ENCODE data around the gene TANK.

Gene TANK

GRCh38 chr2:161199912-161200701 lies 39.9 kb downstream of the TANK start:
- Histone ChIP-seq H4K20me1 (ENCODE audit: insufficient read depth, low read length) (0 out of 2 replicates have a peak, but pooled peaks cover 2% of the 10 kb centered on the region), H3K4me1 (ENCODE audit: insufficient read depth, low read length) (no peaks in the 10 kb centered on the region), H3K79me2 (ENCODE audit: insufficient read depth, low read length) (peaks cover 9% of the 10 kb centered on the region), H2AFZ (ENCODE audit: low read depth, low read length) (no peak overlapping the region), H3K4me3 (ENCODE audit: low read depth in 1 of 2, low read length in 2 of 2) (no peak overlapping the region), H3K9me3 (ENCODE audit: insufficient read depth, low read length, severe bottlenecking) (no peaks in the 10 kb centered on the region), H3K4me2 (ENCODE audit: insufficient read depth, low read length) (no peak overlapping the region), H3K9ac (ENCODE audit: low read depth, low read length) (no peak overlapping the region), H3K27me3 (ENCODE audit: insufficient read depth, low read length, poor library complexity) (no peaks in the 10 kb centered on the region), H3K36me3 (ENCODE audit: insufficient read depth, low read length) (peaks cover 40% of the 10 kb centered on the region), H3K27ac (ENCODE audit: low read length) (no peak overlapping the region)
- DNase-seq: no peak
- TF ChIP-seq CTCF (IDR thresholded peaks at IDR 0.05; ENCODE audit: borderline replicate concordance, extremely low read depth, low read length, poor library complexity, severe bottlenecking) (no peak), EZH2 (IDR thresholded peaks at IDR 0.05; ENCODE audit: borderline replicate concordance, low read depth, low read length, severe bottlenecking) (no peak)
- ATAC-seq (ENCODE audit: insufficient read depth, low read depth): no peak; the same call in 2 of the 3 replicates

- H3K79me2 ChIP-seq (ENCODE audit: insufficient read depth, low read length): peaks cover 4% of the 10 kb centered on the region; the same call in 1 of the 2 replicates
- H3K36me3 ChIP-seq (ENCODE audit: insufficient read depth, low read length): peaks cover 37% of the 10 kb centered on the region
- no peak overlapping the region for H3K9ac ChIP-seq (ENCODE audit: low read depth, low read length)
- TF ChIP-seq CTCF (IDR thresholded peaks at IDR 0.05; ENCODE audit: borderline replicate concordance, extremely low read depth, low read length, poor library complexity, severe bottlenecking) (no peak), EZH2 (IDR thresholded peaks at IDR 0.05; ENCODE audit: borderline replicate concordance, low read depth, low read length, severe bottlenecking) (no peak)
- H3K27ac ChIP-seq (ENCODE audit: low read length): no peak overlapping the region
- H2AFZ ChIP-seq (ENCODE audit: low read depth, low read length): no peak overlapping the region
- H3K27me3 ChIP-seq (ENCODE audit: insufficient read depth, low read length, poor library complexity): no peaks in the 10 kb centered on the region
- no peaks in the 10 kb centered on the region for H4K20me1 ChIP-seq (ENCODE audit: insufficient read depth, low read length)
- no peaks in the 10 kb centered on the region for H3K9me3 ChIP-seq (ENCODE audit: insufficient read depth, low read length, severe bottlenecking)
- ATAC-seq (ENCODE audit: insufficient read depth, low read depth) (no peak), DNase-seq (no peak)
- no peak overlapping the region for H3K4me3 ChIP-seq (ENCODE audit: low read depth in 1 of 2, low read length in 2 of 2)
- H3K4me2 ChIP-seq (ENCODE audit: insufficient read depth, low read length): no peak overlapping the region
- no peaks in the 10 kb centered on the region for H3K4me1 ChIP-seq (ENCODE audit: insufficient read depth, low read length)
Observed at GRCh38 chr2:161204846-161205245, 44.6 kb downstream of the TANK start.

- Histone ChIP-seq H3K27ac (ENCODE audit: low read length) (no peak overlapping the region), H4K20me1 (ENCODE audit: insufficient read depth, low read length) (no peaks in the 10 kb centered on the region), H3K4me2 (ENCODE audit: insufficient read depth, low read length) (no peak overlapping the region), H3K79me2 (ENCODE audit: insufficient read depth, low read length) (peaks cover 3% of the 10 kb centered on the region; the same call in 1 of the 2 replicates), H3K27me3 (ENCODE audit: insufficient read depth, low read length, poor library complexity) (no peaks in the 10 kb centered on the region), H3K9me3 (ENCODE audit: insufficient read depth, low read length, severe bottlenecking) (no peaks in the 10 kb centered on the region), H2AFZ (ENCODE audit: low read depth, low read length) (no peak overlapping the region), H3K4me1 (ENCODE audit: insufficient read depth, low read length) (no peaks in the 10 kb centered on the region), H3K36me3 (ENCODE audit: insufficient read depth, low read length) (peaks cover 44% of the 10 kb centered on the region), H3K9ac (ENCODE audit: low read depth, low read length) (no peak overlapping the region), H3K4me3 (ENCODE audit: low read depth in 1 of 2, low read length in 2 of 2) (no peak overlapping the region)
- no peak for TF ChIP-seq CTCF (IDR thresholded peaks at IDR 0.05; ENCODE audit: borderline replicate concordance, extremely low read depth, low read length, poor library complexity, severe bottlenecking)
- TF ChIP-seq EZH2 (IDR thresholded peaks at IDR 0.05; ENCODE audit: borderline replicate concordance, low read depth, low read length, severe bottlenecking): no peak
- DNase-seq: no peak
- no peak for ATAC-seq (ENCODE audit: insufficient read depth, low read depth)
Observed at GRCh38 chr2:161206471-161207032, 46.3 kb downstream of the TANK start.
